Stimulated activated CD4-positive, alpha-beta T cell treated with anti-CD3 and anti-CD28 coated beads, Interleukin-4, amount 100 ng/mL, for 48 hours (primary cell): Measurements from ENCODE around the gene YIPF2.
"Not testable (repeated sequence)": the region's sequence is repeated elsewhere in the genome, so short reads cannot be mapped to it uniquely, and the experiment has no call there.

Experiments
- DNase-seq, 2 donors: peaks; one replicate each; pipeline ENCODE4 v3.0.0-alpha.2; 2020; ENCODE audit warnings: low read depth in 2 of 2

Gene YIPF2

DNA sequence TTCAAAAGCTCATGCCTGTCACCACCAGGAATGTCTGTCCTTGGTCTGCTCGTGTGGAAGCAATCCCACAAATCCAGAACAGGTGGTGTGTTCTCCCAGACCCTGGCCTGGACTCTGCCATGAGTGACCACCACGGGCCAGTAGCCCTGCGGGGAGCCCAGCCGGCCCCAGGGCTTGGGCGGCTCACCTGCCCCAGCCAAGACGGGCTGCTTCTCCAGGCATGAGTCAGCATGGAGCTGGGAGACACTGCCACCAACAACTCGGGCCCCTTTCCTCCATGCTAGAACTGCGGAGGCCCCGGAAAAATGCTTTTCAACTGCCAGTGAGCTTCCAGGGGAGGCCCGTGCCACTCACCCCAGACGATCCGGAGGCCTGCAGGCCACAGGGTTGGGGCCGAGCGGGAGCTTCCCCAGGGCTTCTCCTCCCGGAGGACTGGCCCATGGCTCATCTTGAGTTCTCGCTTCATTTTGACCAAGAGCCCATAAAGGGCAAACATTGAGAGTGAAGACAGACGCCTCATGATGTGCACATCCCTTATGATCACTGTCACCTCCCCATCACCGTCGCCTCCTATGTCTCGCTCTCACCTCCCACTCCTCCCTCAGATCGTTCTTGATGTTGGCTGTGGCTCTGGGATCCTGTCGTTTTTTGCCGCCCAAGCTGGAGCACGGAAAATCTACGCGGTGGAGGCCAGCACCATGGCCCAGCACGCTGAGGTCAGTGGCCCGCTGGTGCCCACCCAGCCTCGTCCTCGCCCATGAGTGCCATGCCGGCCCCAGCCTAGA, 16.7 kb downstream of the YIPF2 start:
- DNase-seq = no peak

DNA sequence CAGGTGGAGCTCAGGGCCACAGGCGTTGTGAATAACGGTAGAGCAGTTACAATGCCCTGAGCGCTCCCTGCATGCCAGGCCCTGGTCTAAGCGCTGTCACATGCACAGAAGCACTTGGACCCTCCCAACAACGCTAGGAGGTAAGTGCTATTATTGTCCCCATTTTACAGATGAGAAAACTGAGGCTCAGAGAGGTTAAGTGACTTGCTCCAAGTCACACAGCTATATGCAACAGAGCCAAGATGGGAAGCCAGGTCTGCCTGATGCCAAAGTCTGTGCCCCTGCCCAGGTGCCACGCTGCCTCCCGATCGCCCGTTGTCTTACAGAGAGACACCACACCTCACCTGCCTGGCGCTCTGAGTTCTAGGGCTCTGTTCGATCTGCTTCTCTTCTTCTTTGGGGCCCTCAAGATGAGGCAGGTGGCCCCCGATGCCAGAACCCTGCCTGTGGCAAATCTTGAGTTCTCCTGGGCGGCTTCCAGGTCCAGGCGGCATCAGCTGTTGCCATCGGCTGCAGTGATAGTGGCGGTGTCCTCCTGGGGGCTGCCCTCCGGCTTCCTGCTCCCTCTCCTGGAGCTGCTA, 20.0 kb downstream of the YIPF2 start:
- DNase-seq = no peak

DNA sequence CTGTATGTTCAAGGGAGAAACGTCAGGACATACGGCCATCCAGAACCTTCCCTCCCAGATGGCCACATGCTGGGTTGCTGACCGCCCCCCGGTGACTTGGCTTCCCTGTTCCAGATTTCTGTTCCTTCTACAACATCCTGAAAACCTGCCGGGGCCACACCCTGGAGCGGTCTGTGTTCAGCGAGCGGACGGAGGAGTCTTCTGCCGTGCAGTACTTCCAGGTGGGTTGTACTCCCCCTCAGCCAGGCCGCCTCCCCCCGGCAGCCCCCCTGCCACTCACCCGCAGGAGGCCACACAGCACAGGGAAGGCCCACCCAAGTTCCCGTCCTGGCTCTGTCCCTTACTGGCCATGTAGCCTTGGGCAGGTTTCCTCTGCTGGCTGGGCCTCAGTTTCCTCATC, 20.5 kb downstream of the YIPF2 start:
- no peak for DNase-seq

DNA sequence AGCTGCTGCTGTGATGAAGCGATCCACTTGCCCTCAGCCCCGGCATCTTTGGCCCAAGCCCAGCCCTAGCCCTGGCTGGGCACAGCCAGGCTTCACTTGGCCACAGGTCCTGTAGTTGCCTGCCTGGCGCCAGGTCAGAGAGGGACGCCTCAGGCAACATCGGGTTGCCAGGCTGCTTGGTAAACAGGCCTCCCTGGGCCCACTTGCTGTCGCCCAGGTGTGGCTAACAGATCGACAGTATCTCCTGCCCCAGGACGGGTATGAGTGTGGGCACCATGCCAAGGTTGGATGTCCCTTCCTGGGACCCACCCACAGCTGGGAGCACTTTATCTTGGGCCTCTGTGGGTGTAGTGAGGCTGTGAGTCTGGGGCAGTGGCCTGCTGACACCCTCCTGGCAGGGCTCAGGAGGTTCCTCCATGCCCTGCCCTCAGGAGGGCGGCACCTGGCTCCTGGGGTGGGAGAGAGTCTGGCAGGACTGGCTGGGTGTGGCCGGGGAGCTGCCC, 29.2 kb downstream of the YIPF2 start:
- no peak for DNase-seq

DNA sequence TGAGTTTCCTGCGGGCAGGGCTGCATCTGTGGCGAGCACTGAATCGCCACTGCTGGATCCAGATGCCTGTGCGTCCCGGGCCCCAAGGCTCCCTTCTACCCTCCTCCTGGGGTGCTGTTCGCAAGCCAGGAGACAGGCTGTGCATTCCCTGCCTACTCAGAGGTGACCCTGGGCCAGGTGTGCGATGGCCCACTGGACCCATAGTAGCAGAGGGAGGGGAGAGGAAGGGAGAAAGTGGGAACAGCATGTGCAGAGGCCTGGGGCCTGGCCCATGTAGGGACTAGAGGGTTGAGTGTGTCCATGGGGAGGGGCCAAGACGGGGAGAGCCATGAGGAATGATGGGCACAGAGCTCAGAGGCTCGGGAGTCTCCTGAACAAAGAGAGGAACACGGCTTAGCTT, 29.8 kb downstream of the YIPF2 start:
- DNase-seq = no peak

DNA sequence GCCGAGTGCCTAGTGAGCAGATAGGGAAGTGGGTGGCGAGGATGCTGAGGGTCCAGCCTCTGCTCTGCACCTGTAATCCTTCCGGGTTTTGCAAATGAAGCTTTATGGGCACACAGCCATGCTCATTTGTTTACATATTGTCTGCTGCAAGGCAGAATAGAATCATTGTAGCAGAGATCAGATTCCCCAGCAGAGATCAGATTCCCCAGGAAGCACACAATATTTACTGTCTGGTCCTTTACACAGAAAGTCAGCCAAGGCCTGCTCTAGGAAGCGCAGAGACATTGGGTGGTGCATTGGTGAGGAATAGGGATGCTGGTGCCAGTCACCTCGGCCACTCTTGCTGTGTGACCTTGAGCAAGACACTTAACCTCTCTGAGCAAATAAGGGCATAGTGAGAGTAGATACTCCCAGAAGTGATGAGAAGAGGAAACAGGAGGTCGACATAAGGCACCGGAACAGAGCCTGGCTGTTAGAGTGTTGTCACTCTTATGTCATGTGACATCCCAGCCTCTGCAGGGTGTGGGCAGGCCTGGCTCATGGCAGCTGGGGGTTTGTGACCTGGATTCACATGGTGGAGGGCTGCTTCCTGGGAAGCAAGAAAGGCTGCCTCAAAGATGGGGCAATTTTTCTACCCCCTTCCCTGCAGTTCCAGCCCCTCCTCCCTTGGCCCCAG, 31.4 kb downstream of the YIPF2 start:
- DNase-seq = no peak

DNA sequence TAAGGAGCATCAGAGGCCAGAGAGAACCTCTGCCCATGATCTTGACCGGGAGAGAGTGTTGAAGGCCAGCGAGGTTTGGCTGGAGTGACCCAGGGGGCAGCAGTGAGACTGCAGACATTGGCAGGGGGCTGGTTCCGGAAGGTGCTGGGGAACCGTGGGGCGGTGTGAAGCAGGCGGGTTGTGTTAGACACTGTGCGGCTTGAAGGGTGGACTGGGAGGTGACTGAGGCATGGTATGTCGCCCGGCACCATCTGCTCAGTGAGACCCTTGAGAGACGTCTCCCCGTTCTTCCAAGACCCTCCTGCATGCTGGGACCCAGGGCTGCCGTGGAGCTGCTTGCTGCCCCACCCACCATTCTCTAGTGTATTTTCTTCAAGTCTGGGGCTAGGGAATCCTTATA, 32.5 kb downstream of the YIPF2 start:
- DNase-seq = no peak

DNA sequence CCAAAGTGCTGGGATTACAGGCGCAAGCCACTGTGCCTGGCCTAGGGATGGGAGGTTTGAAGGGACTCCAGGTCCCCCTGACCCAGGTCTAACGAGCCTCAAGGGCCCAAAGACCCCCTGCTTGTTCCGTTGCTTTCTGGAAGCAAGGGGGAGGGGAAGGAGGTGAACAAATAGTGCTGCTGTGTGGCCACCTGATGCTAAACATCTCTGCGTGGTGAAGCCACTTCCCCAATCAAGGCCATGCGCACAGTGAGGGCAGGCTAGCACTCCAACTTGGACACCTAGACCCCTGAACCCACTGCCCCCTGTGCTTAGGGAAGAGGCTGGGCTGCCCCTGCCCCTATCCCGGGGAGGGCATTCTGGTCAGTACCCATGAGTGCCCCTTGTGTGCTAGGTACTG, 33.1 kb downstream of the YIPF2 start:
- DNase-seq = no peak

DNA sequence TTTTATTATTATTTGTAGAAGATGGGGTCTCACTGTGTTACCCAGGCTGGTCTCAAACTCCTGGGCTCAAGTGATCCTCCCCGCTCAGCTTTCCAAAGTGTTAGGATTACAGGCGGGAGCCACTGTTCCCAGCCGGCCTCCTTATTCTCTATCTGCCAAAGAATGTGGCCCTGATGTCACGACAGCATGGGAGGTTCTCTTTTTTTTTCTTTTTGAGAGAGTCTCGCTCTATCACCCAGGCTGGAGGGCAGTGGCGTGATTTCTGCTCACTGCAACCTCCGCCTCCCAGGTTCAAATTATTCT, 33.6 kb downstream of the YIPF2 start:
- no peak for DNase-seq

DNA sequence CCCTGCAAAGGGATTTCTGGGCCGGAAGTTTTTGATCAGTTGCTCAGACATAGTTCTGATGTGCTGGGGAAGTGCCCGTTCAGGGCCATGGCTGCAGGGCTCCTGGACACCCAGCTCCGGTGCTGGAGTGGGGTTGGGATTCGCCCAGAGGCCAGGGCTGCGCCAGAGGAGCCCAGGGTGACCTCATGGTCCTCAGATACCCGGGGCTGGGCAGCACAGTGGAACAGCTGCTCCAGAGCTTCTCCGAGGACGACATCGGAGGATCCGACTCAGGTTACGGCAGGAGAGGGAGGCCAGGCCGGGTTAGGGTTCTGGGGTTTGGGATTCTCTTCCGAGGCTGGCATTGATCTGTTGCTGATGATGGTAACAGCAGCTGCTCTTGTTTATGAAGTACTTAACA, 36.2 kb downstream of the YIPF2 start:
- DNase-seq = no peak

DNA sequence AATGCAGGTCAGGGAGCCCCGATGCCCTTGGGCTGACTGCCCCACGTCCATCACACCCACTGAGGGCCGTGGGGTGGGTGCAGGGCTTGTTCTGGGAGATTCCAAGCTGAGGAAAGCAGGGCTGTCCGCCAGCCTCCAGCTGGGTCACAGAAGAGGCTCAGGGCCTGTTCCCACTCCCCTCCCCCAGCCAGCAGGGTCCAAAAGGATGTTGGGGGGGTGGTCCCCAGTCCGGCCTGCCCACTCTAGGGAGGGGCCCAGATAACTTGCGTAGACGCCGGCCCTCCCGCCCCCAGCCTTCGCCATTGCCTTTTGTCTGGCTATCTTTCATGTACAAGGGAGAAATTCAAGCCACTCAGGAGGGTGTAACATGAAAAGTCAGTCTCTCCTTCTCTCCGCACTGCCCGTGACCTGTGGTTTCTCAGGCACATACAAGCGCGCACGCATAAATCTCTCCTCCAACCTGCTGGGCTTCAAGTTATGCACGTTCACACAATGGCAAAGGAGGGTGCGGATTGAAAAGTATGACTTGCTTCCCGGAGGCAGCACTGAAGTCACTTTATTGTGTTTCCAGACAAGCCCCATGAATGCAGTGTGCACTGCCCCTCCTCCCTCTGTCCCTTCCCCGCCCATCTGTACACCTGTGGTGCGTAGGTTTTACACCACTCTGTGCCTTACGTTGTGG, 36.9 kb downstream of the YIPF2 start:
- DNase-seq = no peak

DNA sequence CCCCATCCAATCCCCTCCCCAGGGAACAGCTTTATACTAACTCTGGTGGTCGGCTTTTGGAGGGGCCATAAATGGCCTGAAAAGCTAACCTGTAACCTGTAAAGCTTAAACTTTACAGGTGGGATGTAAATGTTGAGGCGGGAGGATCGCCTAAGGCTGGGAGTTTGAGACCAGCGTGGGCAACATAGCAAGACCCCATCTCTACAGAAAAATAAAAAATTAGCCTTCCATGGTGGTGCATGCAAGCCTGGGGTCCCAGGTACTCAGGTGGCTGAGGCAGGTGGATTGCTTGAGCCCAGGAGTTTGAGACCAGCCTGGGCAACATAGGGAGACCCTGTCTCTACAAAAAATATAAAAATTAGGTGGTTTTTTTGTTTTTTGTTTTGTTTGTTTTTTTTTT, 38.6 kb downstream of the YIPF2 start:
- DNase-seq = no peak

DNA sequence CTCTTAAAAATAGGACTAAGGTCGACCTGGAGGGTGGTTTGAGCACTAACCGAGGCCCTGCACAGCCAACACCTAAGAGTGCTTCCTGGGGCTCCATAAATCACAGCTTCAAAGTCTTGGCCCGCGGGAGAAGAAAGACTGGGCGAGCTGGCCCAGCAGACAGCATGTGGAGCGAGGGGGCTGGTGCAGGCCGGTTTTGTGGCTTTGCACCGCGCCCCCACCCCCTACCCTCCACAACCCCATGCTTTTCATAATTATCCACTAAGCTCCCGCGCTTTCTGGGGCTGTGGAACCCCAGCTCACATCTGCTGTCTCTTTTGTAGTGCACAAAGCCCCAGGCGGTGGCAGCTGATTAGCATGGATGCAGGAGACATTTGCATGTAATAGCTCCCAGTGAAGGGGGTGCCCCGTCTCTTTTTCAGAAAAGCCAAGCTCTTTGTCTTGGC, 40.0 kb downstream of the YIPF2 start:
- DNase-seq = no peak

DNA sequence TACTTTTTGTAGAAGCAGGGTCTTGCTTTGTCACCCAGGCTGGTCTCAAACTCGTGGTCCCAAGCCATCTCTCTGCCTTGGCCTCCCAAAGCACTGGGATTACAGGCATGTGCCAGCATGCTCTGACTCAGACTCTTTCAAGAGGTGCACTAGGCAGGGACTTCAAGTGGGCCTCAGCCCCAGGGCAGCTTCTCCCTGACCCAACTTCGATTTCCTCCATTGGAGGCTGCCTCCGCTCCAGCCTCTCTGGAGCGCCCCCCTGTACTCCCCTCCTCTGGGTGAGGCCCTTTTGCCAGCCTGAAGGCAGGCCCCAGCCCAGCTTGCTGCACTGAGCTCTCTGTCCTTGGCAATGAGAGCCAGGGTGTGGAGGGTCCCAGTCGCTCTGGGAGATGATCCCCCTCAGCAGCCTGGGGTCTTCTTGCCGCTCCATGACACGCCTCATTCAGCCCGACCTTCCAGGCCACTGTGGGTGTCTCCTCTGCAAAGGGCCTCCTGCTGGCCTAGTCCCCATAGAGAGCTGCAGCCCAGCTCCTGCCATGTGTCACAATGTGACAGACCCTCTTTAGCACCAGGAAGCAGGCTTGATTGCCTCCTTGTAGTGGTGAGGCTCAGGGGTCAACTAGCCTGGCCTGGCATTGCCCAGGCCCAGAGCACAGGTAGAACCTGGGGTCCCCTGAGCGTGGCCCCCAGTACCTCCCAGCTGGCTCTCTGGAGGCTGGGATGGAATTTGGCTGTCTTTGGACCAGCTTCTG, 40.6 kb downstream of the YIPF2 start:
- no peak for DNase-seq

DNA sequence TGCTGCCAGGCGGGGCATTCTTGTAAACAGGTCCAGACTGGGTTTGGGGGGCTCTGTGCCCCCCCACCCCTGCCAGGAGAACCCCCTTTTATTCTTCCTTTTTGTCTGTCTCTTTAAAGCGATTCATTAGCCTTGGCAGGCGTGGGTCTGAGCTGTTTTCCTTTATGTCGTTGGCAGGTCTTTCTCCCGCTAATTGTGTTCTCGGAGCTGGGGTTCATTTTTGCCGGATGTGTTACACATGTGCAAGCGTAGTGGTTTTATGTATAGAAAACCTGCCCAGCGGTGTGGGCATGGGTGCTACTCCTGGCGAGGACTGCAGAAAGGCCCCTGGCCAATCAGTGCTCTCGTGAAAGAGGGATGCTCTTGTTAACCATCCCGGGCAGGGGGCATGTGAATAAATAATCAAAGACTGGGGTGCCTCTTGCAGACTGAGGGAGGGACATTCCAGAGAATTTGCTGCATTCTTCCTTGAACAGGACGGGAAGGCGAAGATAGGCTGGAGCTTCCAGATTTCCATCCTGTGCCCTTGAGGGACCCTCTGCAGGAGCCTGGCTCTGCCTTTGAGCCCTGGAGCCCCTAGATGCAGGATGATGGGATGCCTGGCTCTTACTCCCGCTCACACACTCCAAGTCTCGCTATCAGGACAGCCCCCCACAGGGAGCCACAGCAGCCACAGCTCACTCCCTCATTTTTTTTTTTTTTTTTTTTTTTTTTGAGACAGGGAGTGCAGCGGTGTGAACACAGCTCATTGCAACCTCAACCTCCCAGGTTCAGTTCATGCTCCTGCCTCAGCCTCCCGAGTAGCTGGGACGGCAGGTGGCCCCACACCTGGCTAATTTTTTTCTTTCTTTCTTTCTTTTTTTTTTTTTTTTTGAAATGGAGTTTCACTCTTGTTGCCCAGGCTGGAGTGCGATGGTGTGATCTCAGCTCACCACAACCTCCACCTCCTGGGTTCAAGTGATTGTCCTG, 43.0 kb downstream of the YIPF2 start:
- DNase-seq = no peak

DNA sequence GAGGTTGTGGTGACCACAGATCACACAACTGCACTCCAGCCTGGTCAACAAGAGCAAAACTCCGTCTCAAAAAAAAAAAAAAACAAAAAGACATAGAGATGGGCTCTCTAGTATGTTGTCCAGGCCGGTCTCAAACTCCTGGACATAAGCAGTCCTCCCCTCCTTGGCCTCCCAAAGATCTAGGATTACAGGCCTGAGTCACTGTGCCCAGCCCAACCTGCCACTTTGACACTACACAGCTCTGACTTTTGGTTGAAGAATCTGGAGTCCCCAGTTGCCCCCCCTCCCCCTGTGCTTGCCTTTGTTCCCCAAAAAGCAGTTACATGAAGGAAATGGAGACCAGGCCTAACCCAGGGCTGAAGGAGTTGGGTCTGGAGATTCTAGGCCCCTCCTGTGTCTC, 44.2 kb downstream of the YIPF2 start:
- no peak for DNase-seq

DNA sequence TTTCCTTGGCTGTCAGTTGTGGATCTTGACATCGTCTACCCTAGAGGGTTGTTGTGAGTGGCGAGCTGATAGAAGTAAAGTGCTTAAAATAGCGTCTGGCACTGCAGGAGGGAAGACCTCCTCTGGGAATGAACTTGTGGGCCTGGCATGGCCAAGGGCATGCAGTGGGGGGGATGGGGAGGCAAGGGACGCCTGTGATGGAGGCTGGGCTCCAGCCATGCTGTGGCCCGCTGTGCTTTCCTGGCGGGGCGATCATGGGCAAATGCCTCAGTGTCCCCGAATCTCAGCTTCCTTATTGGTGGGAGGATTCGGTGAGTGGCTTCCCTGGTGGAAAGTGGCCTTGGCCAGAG, 46.4 kb downstream of the YIPF2 start:
- DNase-seq = no peak

DNA sequence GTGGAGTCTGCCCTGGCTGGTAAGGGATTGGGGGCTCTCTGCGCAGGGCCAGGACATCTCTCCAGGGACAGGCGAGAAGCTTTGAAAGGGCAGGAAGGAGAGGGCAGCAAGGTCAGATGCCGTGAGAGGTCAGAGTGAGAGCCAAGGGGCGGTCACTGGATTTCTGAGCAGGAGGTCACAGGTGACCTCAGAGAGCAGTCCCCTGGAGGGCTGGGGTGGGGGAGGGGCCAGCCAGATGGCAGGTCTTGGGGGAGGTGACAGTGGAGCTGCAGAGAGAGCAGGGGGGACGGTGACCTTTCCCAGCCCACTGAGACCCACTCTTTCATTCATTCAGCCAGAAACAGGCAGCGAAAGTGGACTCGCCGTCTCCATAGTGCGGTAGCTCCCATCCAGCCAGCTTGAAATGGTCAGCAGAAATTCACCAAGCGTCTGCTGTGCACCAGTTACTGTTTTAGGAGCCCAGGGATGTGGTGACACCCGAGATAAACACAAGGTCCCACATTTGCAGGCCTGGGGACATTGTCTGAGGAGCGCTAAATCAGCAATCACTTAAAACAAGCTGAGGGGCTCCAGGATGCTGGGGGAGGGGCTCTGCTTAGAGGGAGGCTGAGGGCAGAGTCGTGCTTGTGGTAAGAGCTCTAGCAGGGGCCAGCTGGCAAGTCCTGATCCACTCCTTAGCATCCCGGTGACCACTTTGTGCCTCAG, 46.9 kb downstream of the YIPF2 start:
- DNase-seq = no peak

DNA sequence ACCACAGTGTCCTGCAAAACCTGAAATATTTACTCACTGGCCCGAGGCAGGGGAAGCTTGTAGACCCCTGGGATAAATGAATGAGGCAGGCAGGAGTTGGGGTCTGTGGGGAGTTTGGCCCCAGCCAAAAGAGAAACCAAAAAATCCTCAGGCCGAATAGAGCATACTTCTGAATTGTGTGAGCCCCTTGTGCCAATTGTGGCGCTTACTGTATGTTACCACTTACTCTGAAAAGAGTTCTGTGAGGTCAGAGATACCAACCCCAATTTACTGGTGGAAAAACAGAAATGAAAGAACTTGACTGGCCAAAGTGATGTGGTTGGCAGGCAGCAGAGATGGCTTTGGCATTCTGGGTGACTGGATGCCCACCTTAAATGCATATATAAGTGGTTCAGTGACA, 50.2 kb downstream of the YIPF2 start:
- DNase-seq = no peak

DNA sequence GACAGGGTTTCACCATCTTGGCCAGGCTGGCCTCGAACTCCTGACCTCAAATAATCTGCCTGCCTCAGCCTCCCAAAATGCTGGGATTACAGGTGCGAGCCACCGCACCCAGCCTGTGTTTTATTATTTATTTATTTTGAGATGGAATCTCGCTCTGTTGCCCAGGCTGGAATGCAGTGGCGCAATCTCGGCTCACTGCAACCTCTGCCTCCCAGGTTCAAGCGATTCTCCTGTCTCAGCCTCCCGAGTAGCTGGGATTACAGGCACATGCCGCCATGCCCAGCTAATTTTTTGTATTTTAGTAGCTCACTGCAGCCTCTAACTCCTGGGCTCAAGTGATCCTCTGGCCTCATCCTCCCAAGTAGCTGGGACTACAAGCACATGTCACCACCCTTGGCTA, 50.8 kb downstream of the YIPF2 start:
- DNase-seq = not testable (repeated sequence)
